GM21423 (cell line): ENCODE data around the gene CCDC149.
"Not testable (repeated sequence)": the region's sequence is repeated elsewhere in the genome, so short reads cannot be mapped to it uniquely, and the experiment has no call there.

ENCODE experiments used
- ATAC-seq: cut with Tn5 transposase; IDR thresholded peaks from one replicate; pipeline ENCODE4 v1.9.1; 2021; ENCODE audit warnings: mild to moderate bottlenecking, moderate library complexity; ENCODE audit not compliant: unreplicated experiment

The CCDC149 gene

DNA sequence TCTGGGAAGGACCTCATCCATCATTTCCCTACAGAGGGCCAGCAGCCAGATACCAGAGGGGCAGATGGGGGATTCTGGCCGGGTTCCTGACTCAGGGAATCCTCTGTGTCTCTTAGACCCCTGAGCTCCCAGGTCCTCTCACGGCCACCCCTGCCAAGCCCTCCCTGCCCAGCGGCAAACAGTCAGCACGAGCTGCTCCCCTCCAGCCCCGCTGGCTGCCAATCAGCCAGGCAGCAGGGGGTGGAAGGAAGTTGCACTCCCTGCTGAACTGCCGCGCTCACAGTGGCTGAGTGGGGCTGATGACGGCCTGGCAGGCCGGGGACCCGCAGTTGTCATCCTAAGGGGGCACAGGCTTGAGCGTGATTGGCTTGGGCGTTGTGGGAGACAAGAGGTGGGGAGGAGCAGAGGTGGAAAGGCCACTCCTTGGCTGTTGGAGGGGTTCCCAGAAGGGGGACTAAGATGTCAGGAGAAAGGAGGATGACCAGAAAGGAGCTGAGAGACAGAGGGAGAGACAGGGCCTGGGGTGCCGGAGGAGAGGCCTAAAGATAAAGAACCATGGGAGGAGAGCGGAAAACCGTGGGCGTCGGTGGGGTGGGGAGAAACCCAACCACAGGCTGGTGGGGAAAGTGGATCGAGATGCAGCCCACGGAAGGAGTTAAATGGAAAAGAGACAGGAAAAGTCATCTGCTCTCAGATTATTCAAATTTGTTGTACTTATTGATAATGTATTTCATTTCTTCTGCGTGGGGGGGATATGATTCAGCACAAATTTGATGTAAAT, 4.4 kb upstream of the CCDC149 start:
- no peak for ATAC-seq

DNA sequence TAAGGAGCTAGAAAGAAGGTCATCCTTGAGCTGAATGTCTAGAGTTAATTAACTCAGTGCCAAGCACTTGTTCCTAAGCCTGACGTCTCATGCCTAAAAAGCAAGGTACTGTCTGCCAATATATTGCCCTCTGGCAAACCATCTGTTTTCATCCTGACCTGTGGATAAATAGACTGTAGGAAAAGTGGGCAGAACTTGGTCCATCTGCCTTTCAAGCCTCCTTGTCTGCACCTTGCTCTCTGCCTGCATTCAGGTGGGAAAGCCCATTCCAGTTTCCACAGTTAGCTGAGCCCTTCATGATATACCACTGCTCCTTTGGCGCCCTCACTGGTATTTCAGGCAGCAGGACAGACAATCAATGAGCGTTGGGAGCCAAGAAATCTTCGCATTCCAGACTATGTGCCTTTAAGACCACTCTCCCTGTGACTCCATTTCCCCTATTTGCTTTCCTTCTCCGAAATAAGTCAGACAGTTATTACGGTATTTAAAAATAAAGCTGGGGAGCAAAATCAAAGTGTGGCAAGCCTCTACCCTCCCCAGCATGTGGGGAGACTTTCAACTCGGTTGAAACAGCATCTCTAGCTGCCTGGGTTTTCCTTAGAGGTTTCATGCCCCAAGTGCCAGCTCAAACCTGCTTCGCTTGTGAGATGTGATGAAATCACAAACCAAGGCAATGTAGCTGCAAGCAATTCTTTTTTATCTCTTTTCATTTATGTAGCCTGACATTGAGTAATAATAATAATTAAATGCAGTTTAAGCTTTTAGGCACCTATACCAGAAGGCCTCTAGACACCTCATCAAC, 2.5 kb upstream of the CCDC149 start:
- ATAC-seq = no peak

DNA sequence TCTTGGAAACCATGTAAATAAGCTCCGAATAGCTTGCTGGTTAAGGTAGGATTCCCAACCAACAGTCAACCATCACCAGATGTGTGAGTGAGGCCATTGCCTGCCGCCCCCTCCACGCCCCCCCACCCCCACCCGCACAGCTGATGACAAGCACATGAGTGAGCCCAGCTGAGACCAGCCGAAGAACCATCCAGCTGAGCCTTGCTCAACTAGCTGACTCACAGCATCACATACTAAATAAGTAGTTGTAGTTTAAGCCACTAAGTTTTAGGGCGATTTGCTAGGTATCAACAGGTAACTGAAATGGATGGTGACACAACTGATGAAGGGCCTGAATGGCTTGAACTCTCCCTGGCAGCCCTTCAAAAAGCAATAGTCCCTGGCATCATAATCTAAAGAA, 1.6 kb upstream of the CCDC149 start:
- ATAC-seq = no peak

DNA sequence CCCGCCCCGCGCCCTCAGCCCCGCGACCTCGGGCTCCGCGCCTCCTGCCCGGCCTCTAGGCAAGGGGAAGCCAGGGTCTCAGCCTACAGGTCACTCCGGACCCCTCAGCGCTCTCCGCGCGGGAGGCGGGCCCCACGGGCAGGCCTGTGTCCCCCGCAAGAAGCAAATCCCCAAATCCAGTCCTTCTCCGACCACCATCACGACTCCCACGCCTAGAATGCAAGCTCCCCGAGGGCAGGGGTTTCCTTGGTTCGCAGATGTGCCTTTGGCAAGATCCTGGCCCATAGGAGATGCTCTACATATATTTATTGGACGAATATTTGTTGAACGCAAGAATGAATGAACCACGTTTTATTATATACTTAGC, 260 bp upstream of the CCDC149 start:
- no peak for ATAC-seq

DNA sequence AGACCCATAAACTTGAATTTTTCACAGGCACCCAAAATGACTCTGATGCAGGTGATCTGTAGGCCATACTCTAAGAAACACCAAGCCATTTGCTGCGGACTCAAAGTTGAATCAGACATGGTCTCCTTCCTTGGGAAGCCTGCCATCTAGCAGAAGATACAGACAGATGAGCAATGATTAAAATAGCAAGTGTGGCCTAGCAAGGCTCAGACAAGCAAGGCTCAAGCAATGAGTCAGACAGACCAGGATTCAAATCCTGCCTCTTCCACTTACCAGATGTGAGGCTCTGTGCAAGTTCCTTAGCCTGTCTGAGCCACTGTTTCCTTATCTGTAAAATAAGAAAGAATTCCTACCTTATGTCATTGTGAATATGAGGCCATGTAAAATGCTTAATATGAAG, 2.3 kb downstream of the CCDC149 start:
- no peak for ATAC-seq

DNA sequence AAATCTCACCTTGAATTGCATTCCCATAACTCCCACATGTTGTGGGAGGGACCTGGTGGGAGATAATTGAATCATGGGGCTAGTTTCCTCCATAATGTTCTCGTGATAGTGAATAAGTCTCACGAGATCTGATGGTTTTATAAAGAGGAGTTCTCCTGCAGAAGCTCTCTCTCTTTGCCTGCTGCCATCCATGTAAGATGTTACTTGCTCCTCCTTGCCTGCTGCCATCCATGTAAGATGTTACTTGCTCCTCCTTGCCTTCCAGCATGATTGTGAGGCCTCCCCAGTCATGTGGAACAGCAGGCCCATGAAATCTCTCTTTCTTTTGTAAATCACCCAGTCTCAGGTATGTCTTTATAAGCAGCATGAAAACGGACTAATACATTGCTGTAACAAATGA, 3.2 kb downstream of the CCDC149 start:
- not testable (repeated sequence) for ATAC-seq

DNA sequence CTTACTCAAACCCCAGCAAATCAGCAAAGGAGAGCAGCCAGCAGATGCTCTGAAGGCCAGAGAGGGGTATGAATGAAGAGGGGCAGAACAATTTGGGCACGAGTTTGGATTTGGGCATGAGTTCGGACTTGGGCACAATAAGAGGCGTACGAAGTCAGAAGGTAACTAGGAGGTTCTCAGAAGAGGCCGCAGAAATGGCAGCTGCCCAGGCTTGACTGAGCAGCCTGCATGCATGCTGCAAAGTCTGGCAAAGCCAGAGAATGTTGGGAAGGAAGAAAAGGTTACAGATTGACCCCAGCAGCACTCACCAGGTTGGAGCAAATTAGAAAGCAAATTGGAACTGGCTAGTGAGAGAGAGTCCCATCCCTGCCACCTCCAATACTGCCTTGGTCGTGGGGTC, 15.2 kb downstream of the CCDC149 start:
- no peak for ATAC-seq

DNA sequence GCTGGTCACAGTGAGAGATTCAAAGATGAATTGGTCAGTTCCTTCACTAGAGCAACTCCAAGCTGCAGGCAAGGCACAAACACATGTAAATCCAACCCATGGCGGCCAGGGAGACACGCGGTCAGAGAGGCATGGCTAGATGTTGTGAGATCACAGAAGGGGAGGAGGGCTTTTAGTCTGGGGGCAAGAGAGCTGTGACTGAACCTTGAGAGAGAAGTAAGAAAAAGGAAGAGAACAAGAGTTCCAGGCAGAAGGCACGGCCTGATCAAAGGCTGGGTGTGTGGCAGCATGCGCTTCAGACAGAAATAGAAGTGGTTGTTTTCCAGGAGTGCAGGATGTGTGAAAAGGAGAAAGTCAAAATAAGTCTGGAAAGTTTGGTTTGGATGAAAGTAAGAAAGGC, 15.9 kb downstream of the CCDC149 start:
- no peak for ATAC-seq

DNA sequence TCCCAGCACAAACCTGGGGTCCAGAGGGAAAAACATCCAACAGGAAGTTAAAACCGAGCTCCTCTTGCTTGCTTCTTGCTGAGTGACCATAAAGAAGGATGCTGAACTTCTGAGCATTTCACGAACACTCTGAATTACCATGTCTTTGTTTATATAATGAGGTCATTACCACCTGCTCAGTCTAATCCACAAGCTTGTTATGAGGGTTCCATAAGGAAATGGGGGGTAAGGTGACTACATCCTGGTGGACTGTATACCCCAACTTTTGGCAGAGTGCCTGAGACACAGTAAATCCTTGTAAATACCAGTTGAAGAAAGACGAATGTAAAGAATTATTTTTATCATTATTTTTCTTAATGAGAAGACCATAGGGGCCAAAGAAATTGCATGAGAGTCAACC, 16.8 kb downstream of the CCDC149 start:
- ATAC-seq = no peak

DNA sequence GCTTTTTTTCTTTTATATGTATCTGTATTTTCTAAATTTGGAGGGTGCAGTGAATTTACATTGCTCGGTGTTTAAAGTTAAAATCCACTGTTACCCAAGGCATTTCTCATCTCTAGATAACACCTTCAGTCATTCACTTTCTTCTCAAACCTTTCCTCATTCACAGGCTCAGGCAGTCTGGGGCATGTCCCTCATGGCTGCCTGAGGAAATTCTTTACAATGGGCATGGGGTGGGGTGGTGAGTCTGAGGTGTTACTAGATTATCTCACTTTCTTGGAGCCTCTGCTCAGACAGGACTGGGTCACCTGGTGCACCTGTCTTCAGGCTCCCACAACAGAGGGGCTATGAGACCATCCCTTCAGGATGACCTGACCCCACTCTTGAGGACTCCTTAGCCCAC, 17.4 kb downstream of the CCDC149 start:
- no peak for ATAC-seq

DNA sequence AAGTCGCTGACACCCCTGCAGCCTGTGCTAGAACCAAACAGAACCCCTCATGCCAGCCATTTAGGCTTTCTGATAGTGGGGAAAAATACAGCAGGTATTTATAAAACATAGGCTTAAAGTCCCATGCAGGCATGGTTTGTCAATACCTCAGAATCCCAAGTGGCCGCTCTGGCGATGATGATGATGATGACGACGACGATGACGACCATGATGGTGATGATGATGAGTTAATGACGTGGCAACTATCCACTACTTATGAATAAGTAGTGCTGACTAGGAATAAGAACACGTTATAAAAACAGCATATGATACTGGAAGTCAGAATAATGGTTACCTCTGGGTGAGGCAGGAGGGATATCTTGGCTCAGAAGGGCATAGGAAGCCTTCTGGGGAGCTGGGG, 18.0 kb downstream of the CCDC149 start:
- ATAC-seq = no peak

DNA sequence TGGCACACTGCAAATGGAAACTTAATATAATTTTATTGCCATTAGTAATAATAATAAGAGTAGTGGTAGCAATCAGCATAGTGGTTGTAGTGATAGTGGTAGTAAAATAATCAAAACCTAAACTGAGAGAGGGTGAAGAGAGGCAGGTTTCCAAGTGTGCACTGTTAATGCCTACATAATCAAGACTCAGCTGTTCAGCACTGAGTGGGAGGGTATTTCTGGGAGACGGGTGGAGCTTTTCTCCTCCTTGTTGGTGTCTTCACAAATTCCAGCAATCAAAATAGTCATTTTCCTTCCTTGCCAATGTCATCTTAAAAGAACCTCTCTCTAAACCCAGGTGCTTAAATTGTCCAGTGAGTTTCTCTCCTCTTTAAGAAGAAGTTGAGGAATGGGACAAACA, 18.6 kb downstream of the CCDC149 start:
- ATAC-seq = no peak

DNA sequence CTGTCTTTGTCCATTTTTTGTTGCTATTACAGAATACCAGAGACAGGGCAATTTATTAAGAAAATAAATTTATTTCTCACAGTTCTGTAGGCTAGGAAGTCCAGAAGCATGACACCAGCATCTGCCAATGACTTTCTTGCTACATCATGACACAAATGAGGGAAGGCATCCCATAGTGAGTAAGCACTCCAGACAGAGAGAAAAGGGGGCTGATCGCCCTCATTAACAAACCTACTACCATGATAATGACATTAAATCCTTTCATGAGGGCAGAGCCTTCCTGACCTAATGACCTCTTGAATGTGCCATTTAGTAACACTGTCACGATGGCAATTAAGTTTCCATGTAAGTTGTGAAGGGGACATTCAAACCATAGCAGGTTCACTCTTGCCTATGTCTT, 20.1 kb downstream of the CCDC149 start:
- ATAC-seq = no peak

DNA sequence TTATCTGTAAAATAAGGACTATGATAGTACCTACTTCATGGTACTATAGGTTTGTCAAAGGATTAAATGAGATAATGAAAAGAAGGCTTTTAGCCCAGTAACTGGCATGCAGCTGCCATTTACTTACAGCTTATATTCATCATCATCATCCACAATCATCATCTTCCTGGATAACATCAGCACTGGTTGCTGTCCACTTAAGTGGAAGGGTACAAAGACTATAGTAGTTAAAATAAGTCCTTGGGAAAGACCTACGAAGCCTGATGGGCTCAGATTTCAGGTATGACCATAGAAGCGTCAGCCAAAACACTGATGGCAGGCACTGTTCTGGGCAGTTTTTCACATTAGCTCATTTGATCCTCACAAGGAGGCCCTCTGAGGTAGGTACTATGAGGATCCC, 20.6 kb downstream of the CCDC149 start:
- ATAC-seq = no peak

DNA sequence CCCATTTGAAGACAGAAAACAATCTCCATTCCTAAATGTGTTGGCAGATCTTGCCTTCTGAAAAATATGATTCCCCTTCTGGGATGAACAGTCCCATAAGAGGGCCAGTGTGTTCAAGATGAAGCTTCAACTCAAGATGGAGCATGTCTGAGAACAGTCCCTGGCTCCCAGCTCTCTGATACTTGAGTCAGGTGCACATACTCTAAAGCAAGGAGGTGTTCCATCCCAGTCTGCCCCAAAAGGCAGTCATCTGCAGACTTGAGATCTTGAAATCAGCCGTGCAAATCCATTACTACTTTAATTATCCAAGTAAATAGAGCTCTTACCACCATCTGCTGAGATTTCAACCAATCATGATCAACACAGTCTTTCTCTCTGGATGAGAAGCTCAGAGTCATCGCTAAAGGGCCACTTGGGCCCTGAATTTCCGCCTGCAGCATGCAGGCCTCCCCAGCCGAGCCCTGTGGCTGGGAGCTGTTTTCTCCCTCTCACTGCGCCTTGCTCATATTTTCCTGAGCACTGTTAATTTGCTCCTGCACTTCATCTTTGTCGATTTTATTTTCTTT, 22.2 kb downstream of the CCDC149 start:
- ATAC-seq = no peak

DNA sequence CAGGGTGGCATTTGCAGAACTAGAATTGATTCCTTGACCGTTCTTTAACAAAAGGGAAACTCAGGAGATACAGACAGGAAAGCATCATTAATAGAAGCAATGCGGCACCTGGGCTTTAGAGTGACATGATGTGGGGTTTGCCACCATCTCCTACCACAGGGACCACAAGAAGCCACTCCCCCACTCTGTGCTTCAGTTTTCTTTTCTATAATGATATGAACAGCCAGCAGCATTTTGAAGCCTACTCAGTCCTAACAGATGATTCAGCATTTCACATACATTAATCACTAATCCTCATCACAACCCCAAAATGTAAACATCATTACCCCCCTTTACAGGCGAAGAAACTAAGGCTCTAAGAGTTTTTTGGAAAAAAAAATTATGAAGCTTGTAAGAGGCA, 22.9 kb downstream of the CCDC149 start:
- no peak for ATAC-seq

DNA sequence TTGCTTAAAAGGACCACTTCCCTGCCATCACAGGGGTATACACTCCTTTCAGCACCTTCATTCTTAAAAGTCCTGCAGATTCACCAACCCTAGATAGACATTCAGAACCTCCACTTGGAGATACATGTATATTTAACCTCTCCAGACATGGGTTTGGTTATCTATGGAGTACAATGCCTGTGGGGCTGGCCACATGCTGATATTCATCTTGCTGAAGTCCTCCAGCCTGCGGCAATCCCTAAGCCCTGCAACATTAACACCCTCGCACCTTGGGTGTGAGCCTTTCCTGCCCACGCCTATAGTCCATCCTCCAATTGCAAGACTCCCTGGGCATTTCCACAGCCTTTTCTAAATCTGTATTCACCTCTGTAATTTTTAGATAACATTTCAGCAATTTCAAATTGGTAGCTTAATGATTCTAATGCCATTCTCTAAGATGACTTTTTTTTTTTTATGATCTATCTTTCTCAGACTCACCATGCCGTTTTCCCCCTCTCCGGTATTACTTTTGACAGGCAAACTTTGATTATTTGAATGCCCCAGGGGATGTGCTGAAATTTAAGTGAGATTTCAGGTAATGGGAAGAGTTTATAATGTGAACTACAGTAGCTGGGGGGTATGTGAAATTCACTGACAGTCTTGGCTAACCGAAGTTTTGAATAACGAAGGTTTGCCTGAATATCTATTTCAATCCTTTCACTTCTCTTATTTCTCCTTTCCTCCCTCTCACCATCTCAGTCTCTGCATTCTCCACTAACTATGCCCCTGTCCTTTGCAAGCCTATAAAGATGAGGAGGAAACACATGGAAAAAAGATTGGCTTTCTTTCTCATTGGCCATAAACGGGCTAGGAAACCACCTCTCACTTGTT, 24.1 kb downstream of the CCDC149 start:
- no peak for ATAC-seq

DNA sequence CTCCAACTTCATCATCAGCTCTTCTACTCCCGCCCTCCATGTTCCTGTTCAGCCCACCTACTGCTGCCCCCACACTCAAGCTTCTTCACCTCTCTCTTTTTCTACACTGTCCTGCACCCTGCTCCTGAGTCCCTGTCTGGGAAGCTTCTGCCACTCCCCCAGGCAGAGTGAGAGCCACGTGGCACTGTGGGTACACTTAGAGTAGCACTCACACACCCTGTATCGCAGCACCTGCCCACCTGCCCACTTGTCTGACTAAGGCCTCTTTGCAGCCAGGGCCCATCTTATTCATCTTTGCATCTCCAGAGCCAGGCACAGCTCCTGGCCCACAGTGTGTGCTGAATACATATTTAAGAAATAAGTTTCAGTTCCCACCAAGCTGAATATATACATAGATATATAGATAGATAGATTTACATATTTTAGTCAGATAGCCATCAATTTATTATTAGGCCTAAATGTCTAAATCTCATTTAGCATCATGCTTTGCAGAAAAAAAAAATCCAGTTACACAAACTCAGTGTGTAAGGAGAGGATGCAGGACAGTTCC, 24.9 kb downstream of the CCDC149 start:
- ATAC-seq = no peak

DNA sequence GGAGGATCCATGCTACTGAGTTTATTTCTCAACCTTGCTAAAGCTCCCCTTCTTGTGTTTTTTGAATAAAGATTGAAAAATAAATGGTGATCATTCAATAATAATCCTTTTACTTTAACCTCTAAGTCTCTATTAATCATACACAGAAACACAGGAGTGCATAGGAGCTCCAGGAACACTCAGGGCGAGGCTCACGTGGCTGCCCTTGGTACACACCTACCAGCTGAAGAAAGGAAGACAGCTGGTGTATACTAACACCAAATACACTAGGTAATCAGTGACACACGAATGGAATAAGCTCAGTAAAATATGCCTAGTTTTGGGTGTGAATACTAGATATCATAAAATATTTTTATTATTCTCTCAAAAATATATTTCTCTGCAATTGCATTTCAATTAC, 26.2 kb downstream of the CCDC149 start:
- ATAC-seq = no peak

DNA sequence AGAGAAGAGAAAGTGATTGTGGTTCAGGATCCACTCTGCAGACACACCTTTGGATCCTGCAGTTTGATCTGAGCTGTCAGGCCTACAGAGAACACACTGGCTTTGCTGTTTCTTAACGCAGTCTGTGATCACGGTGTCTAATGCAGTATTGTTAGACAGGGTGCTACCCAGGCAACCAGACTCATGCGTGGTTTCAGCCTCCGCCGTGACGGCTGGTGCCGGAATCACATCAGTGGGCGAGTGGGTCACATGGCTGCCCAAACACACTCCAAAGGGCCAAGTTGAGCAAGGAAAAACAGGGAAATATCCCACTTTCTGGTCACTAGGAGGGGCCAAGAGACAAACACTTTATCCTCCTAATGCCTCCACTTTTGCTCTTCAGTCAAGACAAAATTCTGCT, 27.5 kb downstream of the CCDC149 start:
- ATAC-seq = no peak

DNA sequence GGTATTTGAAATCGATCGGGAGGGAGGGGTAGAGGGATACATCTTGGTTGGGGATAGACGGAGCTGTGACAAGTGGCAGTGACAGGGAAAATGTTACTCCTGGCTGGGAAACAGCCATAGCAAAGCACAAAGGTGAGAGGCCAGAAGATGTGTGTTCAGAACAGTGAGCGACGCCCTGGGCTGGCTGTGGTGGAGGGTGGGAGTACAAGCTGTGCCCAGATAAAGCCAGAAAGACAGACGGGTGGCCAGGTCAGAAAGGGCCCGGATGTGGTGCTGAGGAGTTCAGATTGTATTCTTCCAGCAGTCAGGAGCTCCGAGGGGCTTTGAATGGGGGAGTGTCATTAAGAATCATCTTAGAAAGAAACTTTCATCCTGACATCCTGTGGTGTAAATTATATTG, 27.9 kb downstream of the CCDC149 start:
- no peak for ATAC-seq
